WERI-Rb-1 (cell line): ENCODE results near the gene THAP11.

ENCODE experiments used
- DNase-seq: peaks from one replicate; pipeline ENCODE4 v3.0.0-alpha.2; 2020
- H3K27ac ChIP-seq: fragments of 250-450 bp; sonication (Bioruptor Pico); 2 replicates; pipeline ENCODE4 v1.5.1; 2020; ENCODE audit warnings: mild to moderate bottlenecking, moderate library complexity
- H3K27me3 ChIP-seq: fragments of 250-450 bp; sonication (Bioruptor Pico); 2 replicates; pipeline ENCODE4 v1.5.1; 2021; ENCODE audit warnings: mild to moderate bottlenecking, low read depth, moderate library complexity; ENCODE audit not compliant: insufficient read depth, severe bottlenecking
- H3K36me3 ChIP-seq: fragments of 250-450 bp; sonication (Bioruptor Pico); 2 replicates; pipeline ENCODE4 v1.5.1; 2020; ENCODE audit warnings: mild to moderate bottlenecking, moderate library complexity
- H3K4me3 ChIP-seq: 2 replicates; pipeline ENCODE4 v1.5.1; 2011; ENCODE audit warnings: low read depth, mild to moderate bottlenecking, control low read depth, low read length
- H3K9me3 ChIP-seq: fragments of 250-450 bp; sonication (Bioruptor Pico); 2 replicates; pipeline ENCODE4 v1.5.1; 2021; ENCODE audit warnings: mild to moderate bottlenecking, moderate library complexity; ENCODE audit not compliant: severe bottlenecking
- TF ChIP-seq, protein P1 (sequence below): IDR thresholded peaks from 2 replicates; pipeline ENCODE4 v1.5.1; 2011; ENCODE audit warnings: low read depth, mild to moderate bottlenecking, control low read depth, inconsistent platforms, low read length

Gene THAP11

DNA sequence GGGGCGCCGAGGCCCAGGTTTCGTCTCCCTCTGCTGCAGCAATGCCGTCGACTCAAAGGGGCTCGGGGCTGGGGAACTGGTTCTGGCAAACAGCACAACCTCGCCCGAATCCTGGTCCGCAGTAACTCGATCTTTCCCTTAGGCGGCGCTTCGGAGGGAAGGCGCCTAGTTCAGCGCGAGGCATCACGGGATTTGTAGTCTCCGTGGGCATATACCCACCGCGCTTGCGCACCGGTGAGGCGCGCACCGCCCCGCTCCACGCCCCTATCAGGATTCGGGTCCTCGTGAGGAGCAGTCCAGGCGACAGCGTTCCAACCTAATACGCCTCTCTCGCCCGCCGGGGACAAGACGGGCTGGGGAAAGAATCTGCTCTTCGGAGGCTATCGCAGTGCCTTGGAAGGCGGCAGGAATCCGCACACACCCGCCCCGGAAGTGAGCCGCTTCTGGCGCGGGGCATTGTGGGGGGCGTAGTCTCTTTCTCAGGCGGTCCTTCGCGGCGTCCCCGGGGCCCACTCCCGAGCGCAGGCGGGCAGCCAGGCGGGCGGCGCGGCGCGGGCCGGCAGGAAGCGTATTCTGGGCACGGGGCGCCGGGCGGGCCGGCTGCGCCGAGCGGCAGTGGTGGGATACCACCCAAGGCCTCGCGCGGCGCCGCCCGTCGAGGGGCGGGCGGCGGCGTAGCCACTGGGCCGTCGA lies at the start of gene THAP11:
Gene THAP11 (plus strand): TSS at position 505 of the 693 bp plus-strand sequence. CDS start 235 bp downstream, outside the sequence.
- no peaks in the 10 kb centered on the region for H3K9me3 ChIP-seq
- no peaks in the 10 kb centered on the region for H3K27me3 ChIP-seq
- peak; percentile 95 for DNase-seq
- TF ChIP-seq, protein P1, sequence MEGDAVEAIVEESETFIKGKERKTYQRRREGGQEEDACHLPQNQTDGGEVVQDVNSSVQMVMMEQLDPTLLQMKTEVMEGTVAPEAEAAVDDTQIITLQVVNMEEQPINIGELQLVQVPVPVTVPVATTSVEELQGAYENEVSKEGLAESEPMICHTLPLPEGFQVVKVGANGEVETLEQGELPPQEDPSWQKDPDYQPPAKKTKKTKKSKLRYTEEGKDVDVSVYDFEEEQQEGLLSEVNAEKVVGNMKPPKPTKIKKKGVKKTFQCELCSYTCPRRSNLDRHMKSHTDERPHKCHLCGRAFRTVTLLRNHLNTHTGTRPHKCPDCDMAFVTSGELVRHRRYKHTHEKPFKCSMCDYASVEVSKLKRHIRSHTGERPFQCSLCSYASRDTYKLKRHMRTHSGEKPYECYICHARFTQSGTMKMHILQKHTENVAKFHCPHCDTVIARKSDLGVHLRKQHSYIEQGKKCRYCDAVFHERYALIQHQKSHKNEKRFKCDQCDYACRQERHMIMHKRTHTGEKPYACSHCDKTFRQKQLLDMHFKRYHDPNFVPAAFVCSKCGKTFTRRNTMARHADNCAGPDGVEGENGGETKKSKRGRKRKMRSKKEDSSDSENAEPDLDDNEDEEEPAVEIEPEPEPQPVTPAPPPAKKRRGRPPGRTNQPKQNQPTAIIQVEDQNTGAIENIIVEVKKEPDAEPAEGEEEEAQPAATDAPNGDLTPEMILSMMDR: peak; percentile 91
- peak within 1 kb of the TSS; percentile 84 for H3K4me3 ChIP-seq
- peak within 1 kb of the TSS; percentile 99 for H3K27ac ChIP-seq
- H3K36me3 ChIP-seq: peaks cover 19% of the 10 kb centered on the region

GRCh38 chr16:67796099-67796718 lies 45.9 kb upstream of the THAP11 start:
- TF ChIP-seq, protein P1: no peak

GRCh38 chr16:67800338-67800926 lies 41.7 kb upstream of the THAP11 start:
- no peak for DNase-seq
- Histone ChIP-seq H3K36me3 (peaks cover 64% of the 10 kb centered on the region), H3K4me3 (no peak overlapping the region), H3K9me3 (no peaks in the 10 kb centered on the region), H3K27ac (no peak overlapping the region), H3K27me3 (no peaks in the 10 kb centered on the region)
- TF ChIP-seq, protein P1: no peak

More at GRCh38 chr16:67796099-67796718, 45.9 kb upstream of the THAP11 start:
- H3K27me3 ChIP-seq: no peaks in the 10 kb centered on the region
- peak; percentile 45 for DNase-seq
- H3K9me3 ChIP-seq: no peaks in the 10 kb centered on the region
- peaks cover 33% of the 10 kb centered on the region for H3K36me3 ChIP-seq
- H3K4me3 ChIP-seq: no peak overlapping the region
- peak overlapping the region; percentile 47 for H3K27ac ChIP-seq

GRCh38 chr16:67801241-67801640 lies 40.9 kb upstream of the THAP11 start:
- no peak overlapping the region for H3K4me3 ChIP-seq
- H3K27ac ChIP-seq: no peak overlapping the region
- peaks cover 64% of the 10 kb centered on the region for H3K36me3 ChIP-seq
- TF ChIP-seq, protein P1: no peak
- H3K27me3 ChIP-seq: no peaks in the 10 kb centered on the region
- no peaks in the 10 kb centered on the region for H3K9me3 ChIP-seq
- no peak for DNase-seq

DNA sequence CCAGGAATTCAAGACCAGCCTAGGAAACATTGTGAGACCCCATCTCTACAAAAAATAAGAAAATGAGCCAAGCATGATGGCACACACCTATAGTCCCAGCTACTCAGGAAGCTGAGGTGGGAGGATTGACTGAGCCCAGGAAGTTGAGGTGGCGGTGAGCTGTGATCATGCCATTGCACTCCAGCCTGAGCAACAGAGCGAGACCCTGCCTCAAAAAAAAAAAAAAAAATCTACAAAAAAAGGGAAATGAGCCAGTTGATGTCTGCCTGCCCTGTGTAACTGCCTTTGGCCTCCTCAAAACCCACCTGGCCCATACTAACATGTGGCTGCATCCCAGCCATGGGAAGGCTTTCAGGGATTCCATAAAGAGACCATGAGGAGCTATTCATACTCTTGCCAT lies 40.2 kb upstream of the THAP11 start:
- no peak overlapping the region for H3K4me3 ChIP-seq
- no peak for DNase-seq
- TF ChIP-seq, protein P1: no peak
- H3K27me3 ChIP-seq: no peaks in the 10 kb centered on the region
- H3K9me3 ChIP-seq: no peaks in the 10 kb centered on the region
- H3K36me3 ChIP-seq: peaks cover 62% of the 10 kb centered on the region
- no peak overlapping the region for H3K27ac ChIP-seq
